Keratinocyte (primary cell): Measurements from ENCODE around the gene SLC6A3. TPM values are rescaled to one million over a fixed set of nuclear protein-coding genes. Genes with fewer than 3 reads are reported as not detected.

Source experiments
- DNase-seq: peaks from one replicate; pipeline ENCODE4 v3.0.0-alpha.2; 2011; ENCODE audit warnings: low read depth, missing footprints, low spot score
- FAIRE-seq: peaks from 2 replicates; lab custom pipeline; 2011; peaks lifted over from hg19 to GRCh38; lab: Jason Lieb, UNC
- H2AFZ ChIP-seq: 2 replicates; pipeline ENCODE4 v1.6.0; 2012; ENCODE audit warnings: low read length, control low read depth, inconsistent platforms; ENCODE audit not compliant: control insufficient read depth
- H3K27ac ChIP-seq: 2 replicates; pipeline ENCODE4 v1.5.1; 2011; ENCODE audit warnings: low read length; ENCODE audit not compliant: control insufficient read depth, insufficient read depth
- H3K27me3 ChIP-seq: 3 replicates; pipeline ENCODE4 v1.6.0; 2011; ENCODE audit warnings: low read length; ENCODE audit not compliant: control insufficient read depth, insufficient read depth; ENCODE audit errors: extremely low read depth
- H3K36me3 ChIP-seq, 2 experiments: 2 replicates in 1 of 2; 3 replicates in 1 of 2; pipeline ENCODE4 v1.5.1; 2011; ENCODE audit warnings: low read length in 2 of 2, mild to moderate bottlenecking in 1 of 2; ENCODE audit not compliant: control insufficient read depth in 2 of 2, insufficient read depth in 2 of 2; ENCODE audit errors: extremely low read depth in 1 of 2
- H3K4me1 ChIP-seq: 3 replicates; pipeline ENCODE4 v1.5.1; 2011; ENCODE audit warnings: low read length; ENCODE audit not compliant: control insufficient read depth, insufficient read depth; ENCODE audit errors: extremely low read depth
- H3K4me2 ChIP-seq: 3 replicates; pipeline ENCODE4 v1.6.0; 2011; ENCODE audit warnings: low read depth, low read length; ENCODE audit not compliant: control insufficient read depth, insufficient read depth; ENCODE audit errors: extremely low read depth
- H3K4me3 ChIP-seq, 3 experiments: fragments of 200-600 bp in 1 of 3; sonication (generic) in 1 of 3; 2 replicates in 2 of 3; 3 replicates in 1 of 3; pipeline ENCODE4 v1.5.1; 2011 to 2016; ENCODE audit warnings: low read length in 3 of 3, mild to moderate bottlenecking in 3 of 3, control low read depth in 2 of 3, inconsistent platforms in 1 of 3, low read depth in 1 of 3, mixed read lengths in 1 of 3, mixed run types in 1 of 3, moderate library complexity in 1 of 3; ENCODE audit not compliant: control insufficient read depth in 2 of 3, insufficient read depth in 2 of 3; ENCODE audit errors: extremely low read depth in 1 of 3
- H3K79me2 ChIP-seq: 2 replicates; pipeline ENCODE4 v1.6.0; 2012; ENCODE audit warnings: low read length; ENCODE audit not compliant: control insufficient read depth, insufficient read depth
- H3K9ac ChIP-seq: 3 replicates; pipeline ENCODE4 v1.6.0; 2011; ENCODE audit warnings: low read length; ENCODE audit not compliant: control insufficient read depth, insufficient read depth; ENCODE audit errors: extremely low read depth
- H3K9me1 ChIP-seq: 3 replicates; pipeline ENCODE4 v1.6.0; 2011; ENCODE audit warnings: low read length; ENCODE audit not compliant: control insufficient read depth, insufficient read depth; ENCODE audit errors: extremely low read depth
- H3K9me3 ChIP-seq: 2 replicates; pipeline ENCODE4 v1.5.1; 2012; ENCODE audit warnings: low read depth, low read length; ENCODE audit not compliant: control insufficient read depth
- H4K20me1 ChIP-seq: 3 replicates; pipeline ENCODE4 v1.6.0; 2011; ENCODE audit warnings: low read length; ENCODE audit not compliant: control insufficient read depth, insufficient read depth; ENCODE audit errors: extremely low read depth
- CTCF ChIP-seq, 3 experiments: IDR thresholded peaks in 1 of 3; conservative IDR thresholded peaks in 1 of 3; optimal IDR thresholded peaks in 1 of 3; 2 replicates in 2 of 3; 3 replicates in 1 of 3; pipeline versions ENCODE3 to v1.5.1; 2011; ENCODE audit warnings: low read length in 3 of 3, mild to moderate bottlenecking in 3 of 3, moderate library complexity in 2 of 3, control low read depth in 1 of 3, inconsistent platforms in 1 of 3; ENCODE audit not compliant: insufficient read depth in 2 of 3; ENCODE audit errors: extremely low read depth in 1 of 3
- EZH2 ChIP-seq: IDR thresholded peaks from one replicate; pipeline ENCODE4 v1.6.1; 2012; ENCODE audit warnings: inconsistent platforms, mild to moderate bottlenecking, low read length, moderate library complexity
- dilution Hi-C: fragments of 300-500 bp; cut with MboI; formaldehyde crosslinking; loops from one replicate; pipeline ENCODE4 v1.7.0; 2020; ENCODE audit warnings: low sequenced_read_pairs; ENCODE audit not compliant: extremely low pct_ligation_motif_present
- polyA plus RNA-seq, 5 experiments: library from polyadenylated mRNA; depleted of rRNA in 3 of 5; stranded (reverse) in 3 of 5; stranded (forward) in 1 of 5; unstranded in 1 of 5; fragments of >200 nt; gene quantifications; 1 replicate in 1 of 5; 2 replicates in 3 of 5; 3 replicates in 1 of 5; pipeline versions ENCODE4 v1.2.1 to v1.2.3, GENCODE V29; 2011 to 2012; ENCODE audit warnings: missing spikeins in 2 of 5, low read depth in 1 of 5, low replicate concordance in 1 of 5

The SLC6A3 gene
- polyA plus RNA-seq, 1 donor (not counting 4 experiments of a cell fraction or from before 2014, with no cell fraction given): 0.03 TPM

DNA sequence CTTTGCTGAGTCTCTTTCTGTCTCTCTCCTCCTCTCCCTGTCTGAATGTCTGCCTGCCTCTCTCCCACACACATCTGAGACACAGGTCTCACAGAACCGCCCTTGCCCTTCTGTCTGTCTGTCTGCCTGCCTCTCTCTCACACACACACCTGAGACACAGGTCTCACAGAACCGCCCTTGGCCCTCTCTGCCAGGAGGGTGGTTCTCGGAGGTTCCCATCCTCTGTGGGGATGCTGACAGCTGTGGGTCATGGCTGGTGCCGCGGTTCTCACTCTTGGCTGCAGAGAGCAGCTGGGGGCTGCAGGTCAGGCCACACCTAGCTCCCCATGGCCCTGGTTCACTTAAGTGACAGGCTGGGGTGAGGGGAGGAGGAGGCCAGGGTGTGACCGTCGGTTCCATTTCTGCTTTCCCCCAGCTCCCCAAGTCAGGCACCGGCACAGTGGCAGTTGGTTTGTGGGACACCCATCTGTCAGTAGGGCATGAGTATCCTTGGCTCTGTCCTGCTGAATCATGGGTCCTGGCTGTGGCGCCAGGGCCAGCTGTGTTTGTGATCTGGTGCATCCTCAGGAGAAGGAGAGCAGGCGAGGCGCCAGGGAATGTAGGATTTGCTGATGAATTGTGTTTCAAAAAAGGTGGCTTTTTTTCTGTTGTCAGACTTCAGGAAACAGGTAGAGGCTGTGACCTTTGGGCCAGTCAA, 58.0 kb downstream of the SLC6A3 start:
- dilution Hi-C loops: no loop called here
- Histone ChIP-seq H3K9ac (no peak overlapping the region), H3K79me2 (no peaks in the 10 kb centered on the region), H3K4me2 (no peak overlapping the region), H3K9me1 (no peaks in the 10 kb centered on the region), H3K9me3 (no peaks in the 10 kb centered on the region), H3K27ac (no peak overlapping the region), H3K4me3 (no peak overlapping the region), H3K27me3 (peaks cover 22% of the 10 kb centered on the region), H4K20me1 (no peaks in the 10 kb centered on the region), H2AFZ (no peak overlapping the region), H3K36me3 (no peaks in the 10 kb centered on the region), H3K4me1 (peaks cover 7% of the 10 kb centered on the region)
- TF ChIP-seq EZH2: no peak
- no peak for TF ChIP-seq CTCF (optimal IDR thresholded peaks at IDR 0.05 in 1 of 3, IDR thresholded peaks at IDR 0.05 in 1 of 3, conservative IDR thresholded peaks at IDR 0.05 in 1 of 3; ENCODE audit: extremely low read depth in 1 of 3, insufficient read depth in 2 of 3, low read length in 3 of 3)
- no peak for FAIRE-seq
- DNase-seq: no peak

DNA sequence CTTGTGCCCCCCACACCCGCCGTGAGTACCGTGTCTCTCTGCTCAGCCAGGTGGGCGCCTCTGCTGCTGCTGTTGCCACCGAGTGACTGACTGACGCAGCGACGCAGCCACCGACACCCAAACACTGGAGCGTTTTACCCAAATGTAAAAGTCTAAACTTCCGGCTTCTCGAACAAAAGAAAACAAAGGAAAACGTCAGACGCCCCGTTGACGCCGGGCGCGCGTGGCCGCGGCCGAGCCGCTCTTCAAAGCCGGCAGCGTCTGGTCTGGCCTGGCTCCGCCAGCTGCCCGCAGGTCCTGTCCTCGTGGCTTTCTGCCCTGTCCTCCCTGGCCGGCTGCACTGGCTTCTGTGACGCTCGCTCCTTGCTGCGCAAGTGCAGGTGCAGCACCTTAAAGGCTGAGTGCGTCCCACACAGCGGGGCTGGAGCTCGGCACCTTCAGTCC, 58.9 kb downstream of the SLC6A3 start:
- Histone ChIP-seq H3K79me2 (no peaks in the 10 kb centered on the region), H3K9me1 (no peaks in the 10 kb centered on the region), H3K27ac (no peak overlapping the region), H4K20me1 (no peaks in the 10 kb centered on the region), H3K4me3 (peak overlapping the region; percentile 52 to 70 (median 62)), H3K4me1 (peaks cover 7% of the 10 kb centered on the region), H3K4me2 (peak overlapping the region; percentile 85), H2AFZ (peak overlapping the region; percentile 85), H3K36me3 (no peaks in the 10 kb centered on the region), H3K27me3 (peaks cover 22% of the 10 kb centered on the region), H3K9ac (peak overlapping the region; percentile 50), H3K9me3 (peaks cover 2% of the 10 kb centered on the region)
- TF ChIP-seq CTCF (optimal IDR thresholded peaks at IDR 0.05 in 1 of 3, IDR thresholded peaks at IDR 0.05 in 1 of 3, conservative IDR thresholded peaks at IDR 0.05 in 1 of 3; ENCODE audit: extremely low read depth in 1 of 3, insufficient read depth in 2 of 3, low read length in 3 of 3) (no peak), EZH2 (peak; percentile 75)
- no peak for DNase-seq
- dilution Hi-C loops: no loop called here
- FAIRE-seq: no peak
